ENCODE results near the gene MYBPC2. TPM values are rescaled to one million over a fixed set of nuclear protein-coding genes. Genes with fewer than 3 reads are reported as not detected.

The MYBPC2 gene
- total RNA-seq, 2 donors from 2014 or later, result 0.14 TPM; not detected in 1

DNA sequence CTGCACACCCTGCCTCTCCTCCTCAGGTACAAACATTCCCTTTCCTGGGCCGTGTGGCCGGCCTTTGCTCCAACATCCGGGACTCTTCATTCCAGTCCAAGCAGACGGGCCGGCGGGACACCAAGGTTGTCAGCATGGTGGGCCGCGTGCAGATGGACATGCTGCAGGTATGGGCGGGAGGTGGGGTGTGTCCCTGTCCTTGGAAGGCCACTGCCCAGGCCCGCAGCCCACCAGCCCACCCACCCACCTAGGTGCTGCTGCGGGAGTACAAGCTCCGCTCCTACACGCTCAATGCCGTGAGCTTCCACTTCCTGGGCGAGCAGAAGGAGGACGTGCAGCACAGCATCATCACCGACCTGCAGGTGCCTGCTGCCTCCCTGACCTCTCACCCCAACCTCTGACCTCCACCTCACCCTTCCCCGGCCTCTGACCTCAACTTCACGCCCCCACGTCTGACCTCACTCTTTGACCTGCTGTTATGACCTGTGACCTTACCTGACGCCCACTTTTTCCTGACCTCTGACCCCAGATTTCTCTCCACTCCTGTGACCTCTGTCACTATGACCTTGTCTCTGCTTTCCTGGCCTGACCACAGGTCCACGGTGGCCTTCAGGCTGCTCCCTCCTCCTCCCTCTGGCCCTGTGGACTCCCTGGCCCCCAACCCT, 26.4 kb upstream of the MYBPC2 start:
- Histone ChIP-seq H3K27me3 (replicated peaks; ENCODE audit: insufficient read depth) (no peaks in the 10 kb centered on the region), H3K9me3 (no peaks in the 10 kb centered on the region), H3K4me3 (no peak overlapping the region), H3K4me1 (ENCODE audit: control insufficient read depth in 1 of 2, low read depth in 2 of 2) (no peaks in the 10 kb centered on the region), H3K36me3 (peaks cover 21% of the 10 kb centered on the region), H3K27ac (no peak overlapping the region)
- ATAC-seq (ENCODE audit: insufficient number of reproducible peaks, low FRiP score, low read depth) (no peak), DNase-seq (ENCODE audit: low spot score) (no peak)
- TF ChIP-seq CTCF (IDR thresholded peaks at IDR 0.05), result no peak

GRCh38 chr19:50406829-50407228, 25.9 kb upstream of the MYBPC2 start:
- no peak for TF ChIP-seq CTCF (IDR thresholded peaks at IDR 0.05)
- Histone ChIP-seq H3K36me3 (peaks cover 21% of the 10 kb centered on the region), H3K4me3 (no peak overlapping the region), H3K27me3 (replicated peaks; ENCODE audit: insufficient read depth) (no peaks in the 10 kb centered on the region), H3K27ac (no peak overlapping the region), H3K4me1 (ENCODE audit: control insufficient read depth in 1 of 2, low read depth in 2 of 2) (no peaks in the 10 kb centered on the region), H3K9me3 (no peaks in the 10 kb centered on the region)
- no peak for ATAC-seq (ENCODE audit: insufficient number of reproducible peaks, low FRiP score, low read depth)
- DNase-seq (ENCODE audit: low spot score), result no peak

- DNase-seq (ENCODE audit: low spot score) (no peak), ATAC-seq (ENCODE audit: insufficient number of reproducible peaks, low FRiP score, low read depth) (no peak)
- TF ChIP-seq CTCF (IDR thresholded peaks at IDR 0.05), result no peak
- Histone ChIP-seq H3K4me3 (no peak overlapping the region), H3K4me1 (ENCODE audit: control insufficient read depth in 1 of 2, low read depth in 2 of 2) (no peaks in the 10 kb centered on the region), H3K27ac (no peak overlapping the region), H3K27me3 (replicated peaks; ENCODE audit: insufficient read depth) (no peaks in the 10 kb centered on the region), H3K36me3 (peaks cover 15% of the 10 kb centered on the region), H3K9me3 (no peaks in the 10 kb centered on the region)
Observed at GRCh38 chr19:50409347-50409746, 23.3 kb upstream of the MYBPC2 start.

GRCh38 chr19:50410109-50410508, 22.6 kb upstream of the MYBPC2 start:
- Histone ChIP-seq H3K27me3 (replicated peaks; ENCODE audit: insufficient read depth) (no peaks in the 10 kb centered on the region), H3K4me1 (ENCODE audit: control insufficient read depth in 1 of 2, low read depth in 2 of 2) (no peaks in the 10 kb centered on the region), H3K27ac (no peak overlapping the region), H3K36me3 (peaks cover 15% of the 10 kb centered on the region), H3K9me3 (no peaks in the 10 kb centered on the region), H3K4me3 (no peak overlapping the region)
- DNase-seq (ENCODE audit: low spot score) (no peak), ATAC-seq (ENCODE audit: insufficient number of reproducible peaks, low FRiP score, low read depth) (no peak)
- TF ChIP-seq CTCF (IDR thresholded peaks at IDR 0.05), result no peak

DNA sequence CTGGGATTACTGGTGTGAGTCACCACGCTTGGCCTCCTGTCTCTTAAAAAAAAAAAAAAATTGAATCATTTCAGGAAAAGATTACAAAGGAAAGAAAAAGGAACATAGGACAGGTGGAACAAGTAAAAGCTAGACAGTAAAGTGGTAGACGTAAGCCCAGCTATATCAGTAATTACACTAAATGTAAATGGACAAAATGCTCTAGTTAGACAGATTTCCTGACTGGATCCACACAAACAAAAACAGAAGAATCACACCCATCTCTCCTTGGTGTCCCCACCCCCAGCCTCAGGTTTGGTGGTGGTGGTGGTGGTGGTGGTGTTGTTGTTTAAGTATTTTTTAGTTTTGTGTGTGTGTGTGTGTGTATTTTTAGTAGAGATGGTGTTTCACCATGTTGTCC, 20.3 kb upstream of the MYBPC2 start:
- H3K9me3 ChIP-seq, result no peaks in the 10 kb centered on the region
- H3K36me3 ChIP-seq, result peaks cover 15% of the 10 kb centered on the region
- H3K27ac ChIP-seq, result no peak overlapping the region
- DNase-seq (ENCODE audit: low spot score), result no peak
- H3K4me1 ChIP-seq (ENCODE audit: control insufficient read depth in 1 of 2, low read depth in 2 of 2), result no peaks in the 10 kb centered on the region
- no peak for ATAC-seq (ENCODE audit: insufficient number of reproducible peaks, low FRiP score, low read depth)
- no peak overlapping the region for H3K4me3 ChIP-seq
- TF ChIP-seq CTCF (IDR thresholded peaks at IDR 0.05), result no peak
- H3K27me3 ChIP-seq (replicated peaks; ENCODE audit: insufficient read depth), result no peaks in the 10 kb centered on the region

Measured in thoracic aorta (tissue), 2 donors.